ENCODE results near the gene TRIP10.

The TRIP10 gene, protein sequence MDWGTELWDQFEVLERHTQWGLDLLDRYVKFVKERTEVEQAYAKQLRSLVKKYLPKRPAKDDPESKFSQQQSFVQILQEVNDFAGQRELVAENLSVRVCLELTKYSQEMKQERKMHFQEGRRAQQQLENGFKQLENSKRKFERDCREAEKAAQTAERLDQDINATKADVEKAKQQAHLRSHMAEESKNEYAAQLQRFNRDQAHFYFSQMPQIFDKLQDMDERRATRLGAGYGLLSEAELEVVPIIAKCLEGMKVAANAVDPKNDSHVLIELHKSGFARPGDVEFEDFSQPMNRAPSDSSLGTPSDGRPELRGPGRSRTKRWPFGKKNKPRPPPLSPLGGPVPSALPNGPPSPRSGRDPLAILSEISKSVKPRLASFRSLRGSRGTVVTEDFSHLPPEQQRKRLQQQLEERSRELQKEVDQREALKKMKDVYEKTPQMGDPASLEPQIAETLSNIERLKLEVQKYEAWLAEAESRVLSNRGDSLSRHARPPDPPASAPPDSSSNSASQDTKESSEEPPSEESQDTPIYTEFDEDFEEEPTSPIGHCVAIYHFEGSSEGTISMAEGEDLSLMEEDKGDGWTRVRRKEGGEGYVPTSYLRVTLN

DNA sequence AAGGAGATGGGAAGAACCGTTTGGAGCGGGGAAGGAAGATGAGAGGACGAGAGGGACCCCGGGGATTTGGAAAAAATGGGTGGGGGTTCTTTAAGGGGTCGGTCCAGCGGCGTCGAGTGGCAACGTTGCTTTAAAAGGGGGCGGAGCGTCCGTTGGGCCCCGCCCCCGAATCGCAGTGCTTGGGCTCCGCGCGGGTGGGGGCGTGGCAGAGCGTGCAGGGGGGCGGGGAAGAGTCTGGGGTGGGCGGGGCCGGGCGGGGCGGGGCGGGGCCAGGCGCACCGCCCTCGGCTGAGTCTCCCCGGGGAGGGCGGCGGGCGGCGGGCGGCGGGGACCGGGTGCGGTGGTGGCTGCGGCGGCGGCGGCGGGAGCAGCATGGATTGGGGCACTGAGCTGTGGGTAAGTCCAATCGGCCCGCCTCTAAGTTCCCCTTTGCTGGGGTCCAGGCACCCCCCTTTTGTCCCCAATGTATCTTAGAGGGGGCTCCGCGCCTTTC lies at the start of gene TRIP10:
Gene TRIP10, plus strand, starts transcription at position 291 of the 493 bp plus-strand sequence. Its CDS starts 82 bp downstream, at position 373.
- TF ChIP-seq, protein P1, sequence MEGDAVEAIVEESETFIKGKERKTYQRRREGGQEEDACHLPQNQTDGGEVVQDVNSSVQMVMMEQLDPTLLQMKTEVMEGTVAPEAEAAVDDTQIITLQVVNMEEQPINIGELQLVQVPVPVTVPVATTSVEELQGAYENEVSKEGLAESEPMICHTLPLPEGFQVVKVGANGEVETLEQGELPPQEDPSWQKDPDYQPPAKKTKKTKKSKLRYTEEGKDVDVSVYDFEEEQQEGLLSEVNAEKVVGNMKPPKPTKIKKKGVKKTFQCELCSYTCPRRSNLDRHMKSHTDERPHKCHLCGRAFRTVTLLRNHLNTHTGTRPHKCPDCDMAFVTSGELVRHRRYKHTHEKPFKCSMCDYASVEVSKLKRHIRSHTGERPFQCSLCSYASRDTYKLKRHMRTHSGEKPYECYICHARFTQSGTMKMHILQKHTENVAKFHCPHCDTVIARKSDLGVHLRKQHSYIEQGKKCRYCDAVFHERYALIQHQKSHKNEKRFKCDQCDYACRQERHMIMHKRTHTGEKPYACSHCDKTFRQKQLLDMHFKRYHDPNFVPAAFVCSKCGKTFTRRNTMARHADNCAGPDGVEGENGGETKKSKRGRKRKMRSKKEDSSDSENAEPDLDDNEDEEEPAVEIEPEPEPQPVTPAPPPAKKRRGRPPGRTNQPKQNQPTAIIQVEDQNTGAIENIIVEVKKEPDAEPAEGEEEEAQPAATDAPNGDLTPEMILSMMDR (IDR thresholded peaks at IDR 0.05): no peak

DNA sequence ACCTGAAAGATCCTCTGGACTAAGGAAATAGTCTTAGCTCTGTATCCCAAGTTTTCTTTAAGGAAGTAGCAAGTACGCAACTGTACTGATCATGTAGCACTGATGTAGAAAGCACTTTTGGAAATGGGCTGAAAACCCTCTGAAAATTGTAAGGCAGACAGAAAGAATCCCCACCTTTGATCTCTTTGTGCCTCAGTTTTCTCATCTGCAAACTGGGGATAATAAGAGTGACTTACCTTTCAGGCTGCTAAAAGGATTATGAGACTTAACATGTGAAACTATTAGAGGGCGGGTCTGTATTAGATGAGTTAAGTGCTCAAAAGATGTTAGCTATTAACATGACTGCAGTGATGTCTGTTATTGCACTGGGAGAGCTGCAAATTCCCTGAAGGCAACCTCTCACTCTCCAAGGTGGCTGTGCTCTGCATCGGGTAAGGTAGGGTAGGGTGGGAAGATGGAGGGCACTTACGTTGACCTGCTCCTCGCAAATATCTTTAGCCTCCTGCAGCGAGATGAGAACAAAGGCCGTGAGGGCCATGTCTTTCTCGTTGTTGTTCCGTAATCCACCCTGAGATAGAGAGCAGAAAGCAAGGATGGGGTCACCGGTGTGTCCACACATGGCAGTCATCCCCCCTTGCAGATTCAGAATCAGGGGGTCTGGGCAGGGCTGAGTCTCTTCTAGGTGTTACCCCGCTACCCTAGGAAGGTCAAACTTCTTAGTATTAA lies 49.2 kb upstream of the TRIP10 start:
- TF ChIP-seq, protein P1 (IDR thresholded peaks at IDR 0.05): no peak

DNA sequence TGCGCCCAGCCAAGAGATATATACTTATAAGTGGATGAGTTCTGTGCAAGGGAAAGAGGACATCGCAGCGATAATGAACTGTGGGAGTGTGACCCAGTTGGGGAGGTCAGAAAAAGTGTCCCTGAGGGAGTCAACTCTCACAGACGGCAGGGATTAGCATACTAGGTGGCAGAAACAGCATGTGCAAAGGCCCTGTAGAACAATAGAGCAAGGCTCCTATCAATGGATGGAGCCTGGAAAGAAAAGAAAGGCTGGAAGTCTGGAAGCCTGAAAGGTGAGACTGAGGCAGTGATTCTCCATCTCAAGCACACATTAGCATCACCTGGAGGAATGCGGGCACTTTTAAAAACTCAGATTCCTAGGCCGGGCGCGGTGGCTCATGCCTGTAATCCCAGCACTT lies 48.1 kb upstream of the TRIP10 start:
- TF ChIP-seq, protein P1 (IDR thresholded peaks at IDR 0.05): no peak

DNA sequence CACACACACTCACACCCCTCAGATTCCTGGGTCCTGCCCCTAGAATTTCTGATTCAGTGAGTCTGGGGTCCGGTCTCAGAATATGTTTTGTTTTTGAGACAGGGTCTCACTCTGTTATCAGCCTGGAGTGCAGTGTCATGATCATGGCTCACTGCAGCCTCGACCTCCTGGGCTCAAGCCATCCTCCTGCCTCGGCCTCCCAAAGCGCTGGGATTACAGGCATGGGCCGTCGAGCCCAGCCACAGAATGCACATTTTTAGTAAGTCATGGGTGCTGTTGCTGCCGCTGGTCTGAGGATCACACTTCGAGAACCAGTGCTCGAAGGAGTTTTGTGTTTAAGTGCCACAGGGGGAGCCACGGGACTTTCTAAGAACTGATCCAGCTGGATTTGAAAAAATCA lies 47.5 kb upstream of the TRIP10 start:
- TF ChIP-seq, protein P1 (IDR thresholded peaks at IDR 0.05): no peak

DNA sequence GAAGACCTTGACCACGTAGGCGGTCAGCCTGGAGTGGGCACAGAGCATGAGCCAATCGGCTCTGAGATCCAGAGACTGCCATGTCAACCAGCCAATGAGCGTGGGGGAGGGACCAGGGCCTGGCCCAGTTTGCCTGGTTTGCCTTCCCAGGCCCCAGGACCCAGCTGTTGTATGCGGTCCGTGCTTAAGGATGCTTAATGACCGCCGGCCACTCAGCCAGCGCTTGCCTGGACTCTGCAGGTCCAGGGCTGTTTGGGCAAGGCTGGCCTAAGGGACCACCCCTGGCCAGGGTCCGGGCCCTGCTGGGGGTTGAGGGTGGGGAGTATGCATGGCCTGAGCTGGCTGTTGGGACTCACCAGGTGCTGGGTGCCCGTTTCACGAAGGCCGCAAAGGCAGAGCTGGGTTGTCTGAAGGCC lies 46.4 kb upstream of the TRIP10 start:
- TF ChIP-seq, protein P1 (IDR thresholded peaks at IDR 0.05): no peak

DNA sequence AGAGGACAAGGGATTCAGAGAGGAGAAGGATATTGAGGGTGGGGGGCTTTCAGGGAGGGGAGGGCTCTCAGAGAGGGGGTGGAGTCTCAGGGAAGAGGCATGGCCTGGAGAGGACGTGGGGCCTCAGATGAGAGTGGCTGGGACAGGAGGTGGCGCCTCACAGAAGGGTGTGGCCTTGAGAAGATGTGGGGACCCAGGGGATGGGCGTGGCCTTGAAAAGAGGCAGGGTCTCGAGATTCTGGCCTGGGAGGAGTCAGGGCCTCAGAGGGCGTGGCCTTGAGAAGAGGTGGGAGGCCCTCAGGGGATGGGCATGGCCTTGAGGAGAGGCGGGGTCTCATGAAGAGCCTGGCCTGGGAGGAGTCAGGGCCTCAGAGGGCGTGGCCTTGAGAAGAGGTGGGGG lies 45.8 kb upstream of the TRIP10 start:
- TF ChIP-seq, protein P1 (IDR thresholded peaks at IDR 0.05): no peak

DNA sequence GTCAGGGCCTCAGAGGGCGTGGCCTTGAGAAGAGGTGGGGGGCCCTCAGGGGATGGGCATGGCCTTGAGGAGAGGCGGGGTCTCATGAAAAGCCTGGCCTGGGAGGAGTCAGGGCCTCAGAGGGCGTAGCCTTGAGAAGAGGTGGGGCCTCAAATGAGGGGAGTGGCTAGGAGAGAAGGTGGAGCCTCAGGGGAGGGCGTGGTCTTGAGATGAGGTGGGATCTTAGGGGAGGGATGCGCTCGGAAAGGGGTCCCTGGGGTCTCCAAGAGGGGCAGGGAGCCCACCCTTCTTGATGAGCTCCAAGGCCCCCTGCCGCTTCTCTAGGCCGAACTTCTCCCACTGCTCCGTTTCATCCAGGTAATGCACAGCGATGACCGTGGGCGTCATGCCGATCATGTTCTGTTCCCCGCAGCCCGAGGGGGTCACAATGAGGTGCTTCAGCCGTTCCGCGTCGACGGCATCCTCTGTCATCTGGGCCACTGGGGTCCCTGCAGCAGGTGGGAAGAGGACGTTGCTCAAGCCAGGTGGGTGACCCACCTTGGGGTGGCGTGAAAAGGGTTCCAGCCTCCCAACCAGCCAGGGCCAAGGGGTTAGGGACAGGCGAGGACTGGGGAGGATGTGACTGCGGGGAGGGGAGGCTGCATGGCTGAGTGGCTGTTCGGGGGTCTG lies 45.2 kb upstream of the TRIP10 start:
- TF ChIP-seq, protein P1 (IDR thresholded peaks at IDR 0.05): no peak
